K562 (cell line): Measurements from ENCODE around the gene WDR20. TPM values are rescaled to one million over a fixed set of nuclear protein-coding genes. Genes with fewer than 3 reads are reported as not detected.
A peak's percentile ranks its signal among the peaks of the same experiment; 100 is the strongest.

Experiments
- CBX1 ChIP-seq: sonication (generic); IDR thresholded peaks from 2 replicates; pipeline ENCODE4 v1.6.1; 2016; ENCODE audit warnings: antibody characterized with exemption, low read depth, mild to moderate bottlenecking
- CTBP1 ChIP-seq: fragments of 450-650 bp; IDR thresholded peaks from 2 replicates; pipeline ENCODE4 v1.6.1; 2016; ENCODE audit warnings: borderline replicate concordance
- EZH2 ChIP-seq: IDR thresholded peaks from 2 replicates; pipeline ENCODE4 v1.6.1; 2012; ENCODE audit warnings: low read depth, mild to moderate bottlenecking, inconsistent platforms, low read length, borderline replicate concordance
- ILK ChIP-seq: fragments of 450-650 bp; IDR thresholded peaks from 2 replicates; pipeline ENCODE4 v1.6.1; 2016; ENCODE audit warnings: missing genetic modification characterization, low read depth, mild to moderate bottlenecking, missing compliant biosample characterization, moderate library complexity, borderline replicate concordance
- MCM3 ChIP-seq: fragments of 450-650 bp; IDR thresholded peaks from 2 replicates; pipeline ENCODE4 v1.6.1; 2016
- NFE2L1 ChIP-seq: fragments of 450-650 bp; IDR thresholded peaks from 2 replicates; pipeline ENCODE4 v1.6.1; 2016; ENCODE audit warnings: missing genetic modification characterization, low read depth, mild to moderate bottlenecking, missing compliant biosample characterization, moderate library complexity, borderline replicate concordance
- NR2C1 ChIP-seq, 2 experiments: fragments of 450-650 bp; IDR thresholded peaks; 2 replicates each; pipeline ENCODE4 v1.6.1; 2017; ENCODE audit warnings: mild to moderate bottlenecking in 2 of 2, antibody characterized with exemption in 1 of 2, inconsistent platforms in 1 of 2, missing compliant biosample characterization in 1 of 2, missing genetic modification characterization in 1 of 2
- POU5F1 ChIP-seq: fragments of 150-350 bp; IDR thresholded peaks from 2 replicates; pipeline ENCODE4 v1.6.1; 2014; ENCODE audit warnings: borderline replicate concordance, low read length, low read depth, mild to moderate bottlenecking; ENCODE audit not compliant: partially characterized antibody
- RBM34 ChIP-seq: fragments of 200-400 bp; formaldehyde crosslinking; IDR thresholded peaks from 2 replicates; pipeline ENCODE4 v1.6.1; 2018; ENCODE audit warnings: low read length, borderline replicate concordance; ENCODE audit not compliant: insufficient read depth
- SMAD4 ChIP-seq: fragments of 250-450 bp; sonication (Bioruptor Pico); conservative IDR thresholded peaks from 2 replicates; pipeline ENCODE4 v1.8.0; 2021; ENCODE audit warnings: inconsistent platforms, mild to moderate bottlenecking, moderate library complexity
- STAG1 ChIP-seq: sonication (generic); formaldehyde crosslinking; IDR thresholded peaks from 2 replicates; pipeline ENCODE4 v1.5.0; 2020; ENCODE audit warnings: missing genetic modification reagents, borderline replicate concordance
- ZEB2 ChIP-seq: fragments of 450-650 bp; IDR thresholded peaks from 2 replicates; pipeline ENCODE4 v1.6.1; 2016
- ZFP91 ChIP-seq: sonication (generic); formaldehyde crosslinking; IDR thresholded peaks from 2 replicates; pipeline ENCODE4 v1.8.0; 2022; ENCODE audit warnings: mild to moderate bottlenecking, missing genetic modification reagents
- ZNF699 ChIP-seq: fragments of 250-450 bp; sonication (Bioruptor Pico); IDR thresholded peaks from 2 replicates; pipeline ENCODE4 v1.8.0; 2021; ENCODE audit warnings: mild to moderate bottlenecking, moderate library complexity; ENCODE audit not compliant: insufficient replicate concordance
- polyA plus RNA-seq, 8 experiments: library from polyadenylated mRNA; depleted of rRNA in 4 of 8; stranded (reverse) in 5 of 8; unstranded in 3 of 8; fragments of >200 nt; fragmentation: Nextera tagmentation in 2 of 8; fragmentation: Illumina TruSeq in 1 of 8; extraction: Ambion mirVana in 2 of 8; extraction: Trizol in 1 of 8; gene quantifications; 2 replicates each; pipeline versions ENCODE4 v1.2.1 to v1.2.3, GENCODE V29; 2011 to 2014; ENCODE audit warnings: inconsistent platforms in 1 of 8, missing spikeins in 1 of 8
- total RNA-seq, 7 experiments: library from RNA; depleted of rRNA in 6 of 7; stranded (reverse); fragments of >200 nt in 6 of 7; fragmentation: Illumina TruSeq in 2 of 7; extraction: Trizol in 2 of 7; gene quantifications; 2 replicates each; pipeline versions ENCODE4 v1.2.1 to v1.2.3, GENCODE V29; 2011 to 2021; ENCODE audit warnings: low replicate concordance in 1 of 7
- TF ChIP-seq, protein P1 (sequence below): IDR thresholded peaks from 2 replicates; pipeline ENCODE4 v1.6.1; 2014; ENCODE audit warnings: antibody characterized with exemption
- TF ChIP-seq, protein P2 (sequence below): sonication (generic); formaldehyde crosslinking; IDR thresholded peaks from 2 replicates; pipeline ENCODE4 v1.8.1; 2022; ENCODE audit warnings: missing genetic modification reagents
- TF ChIP-seq, protein P3 (sequence below): fragments of 250-450 bp; sonication (Bioruptor Pico); IDR thresholded peaks from 2 replicates; pipeline ENCODE4 v1.5.0; 2020; ENCODE audit warnings: mild to moderate bottlenecking, borderline replicate concordance
- TF ChIP-seq, protein P4 (sequence below): fragments of 450-650 bp; formaldehyde crosslinking; IDR thresholded peaks from 2 replicates; pipeline ENCODE4 v1.4.0; 2020; ENCODE audit warnings: mild to moderate bottlenecking, moderate library complexity
- TF ChIP-seq, protein P5 (sequence below): fragments of 450-650 bp; formaldehyde crosslinking; IDR thresholded peaks from 2 replicates; pipeline ENCODE4 v1.4.0; 2022; ENCODE audit warnings: mild to moderate bottlenecking, moderate library complexity

WDR20 gene
- total and polyA plus RNA-seq, 9 of the 15 experiments (the other 6 are each of a cell fraction or from before 2014, with no cell fraction given): 7.0 to 15.3 (median 11.8) TPM

GRCh38 chr14:102248121-102248520 lies 108.4 kb downstream of the WDR20 start (continued):
- TF ChIP-seq, protein P1, sequence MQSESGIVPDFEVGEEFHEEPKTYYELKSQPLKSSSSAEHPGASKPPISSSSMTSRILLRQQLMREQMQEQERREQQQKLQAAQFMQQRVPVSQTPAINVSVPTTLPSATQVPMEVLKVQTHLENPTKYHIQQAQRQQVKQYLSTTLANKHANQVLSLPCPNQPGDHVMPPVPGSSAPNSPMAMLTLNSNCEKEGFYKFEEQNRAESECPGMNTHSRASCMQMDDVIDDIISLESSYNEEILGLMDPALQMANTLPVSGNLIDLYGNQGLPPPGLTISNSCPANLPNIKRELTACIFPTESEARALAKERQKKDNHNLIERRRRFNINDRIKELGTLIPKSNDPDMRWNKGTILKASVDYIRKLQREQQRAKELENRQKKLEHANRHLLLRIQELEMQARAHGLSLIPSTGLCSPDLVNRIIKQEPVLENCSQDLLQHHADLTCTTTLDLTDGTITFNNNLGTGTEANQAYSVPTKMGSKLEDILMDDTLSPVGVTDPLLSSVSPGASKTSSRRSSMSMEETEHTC: no peak
- TF ChIP-seq, protein P2, sequence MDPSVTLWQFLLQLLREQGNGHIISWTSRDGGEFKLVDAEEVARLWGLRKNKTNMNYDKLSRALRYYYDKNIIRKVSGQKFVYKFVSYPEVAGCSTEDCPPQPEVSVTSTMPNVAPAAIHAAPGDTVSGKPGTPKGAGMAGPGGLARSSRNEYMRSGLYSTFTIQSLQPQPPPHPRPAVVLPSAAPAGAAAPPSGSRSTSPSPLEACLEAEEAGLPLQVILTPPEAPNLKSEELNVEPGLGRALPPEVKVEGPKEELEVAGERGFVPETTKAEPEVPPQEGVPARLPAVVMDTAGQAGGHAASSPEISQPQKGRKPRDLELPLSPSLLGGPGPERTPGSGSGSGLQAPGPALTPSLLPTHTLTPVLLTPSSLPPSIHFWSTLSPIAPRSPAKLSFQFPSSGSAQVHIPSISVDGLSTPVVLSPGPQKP (CRISPR knock-in tag): no peak
- no peak for TF ChIP-seq ILK
- no peak for TF ChIP-seq ZFP91 (CRISPR knock-in tag)
- no peak for TF ChIP-seq NFE2L1 (tag)
- no peak for TF ChIP-seq POU5F1
- TF ChIP-seq MCM3: no peak
- TF ChIP-seq RBM34: no peak
- no peak for TF ChIP-seq ZNF699 (CRISPR knock-in tag)
- no peak for TF ChIP-seq SMAD4 (CRISPR knock-in tag)
- TF ChIP-seq, protein P3, sequence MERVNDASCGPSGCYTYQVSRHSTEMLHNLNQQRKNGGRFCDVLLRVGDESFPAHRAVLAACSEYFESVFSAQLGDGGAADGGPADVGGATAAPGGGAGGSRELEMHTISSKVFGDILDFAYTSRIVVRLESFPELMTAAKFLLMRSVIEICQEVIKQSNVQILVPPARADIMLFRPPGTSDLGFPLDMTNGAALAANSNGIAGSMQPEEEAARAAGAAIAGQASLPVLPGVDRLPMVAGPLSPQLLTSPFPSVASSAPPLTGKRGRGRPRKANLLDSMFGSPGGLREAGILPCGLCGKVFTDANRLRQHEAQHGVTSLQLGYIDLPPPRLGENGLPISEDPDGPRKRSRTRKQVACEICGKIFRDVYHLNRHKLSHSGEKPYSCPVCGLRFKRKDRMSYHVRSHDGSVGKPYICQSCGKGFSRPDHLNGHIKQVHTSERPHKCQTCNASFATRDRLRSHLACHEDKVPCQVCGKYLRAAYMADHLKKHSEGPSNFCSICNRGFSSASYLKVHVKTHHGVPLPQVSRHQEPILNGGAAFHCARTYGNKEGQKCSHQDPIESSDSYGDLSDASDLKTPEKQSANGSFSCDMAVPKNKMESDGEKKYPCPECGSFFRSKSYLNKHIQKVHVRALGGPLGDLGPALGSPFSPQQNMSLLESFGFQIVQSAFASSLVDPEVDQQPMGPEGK (CRISPR knock-in tag): no peak
- TF ChIP-seq, protein P4, sequence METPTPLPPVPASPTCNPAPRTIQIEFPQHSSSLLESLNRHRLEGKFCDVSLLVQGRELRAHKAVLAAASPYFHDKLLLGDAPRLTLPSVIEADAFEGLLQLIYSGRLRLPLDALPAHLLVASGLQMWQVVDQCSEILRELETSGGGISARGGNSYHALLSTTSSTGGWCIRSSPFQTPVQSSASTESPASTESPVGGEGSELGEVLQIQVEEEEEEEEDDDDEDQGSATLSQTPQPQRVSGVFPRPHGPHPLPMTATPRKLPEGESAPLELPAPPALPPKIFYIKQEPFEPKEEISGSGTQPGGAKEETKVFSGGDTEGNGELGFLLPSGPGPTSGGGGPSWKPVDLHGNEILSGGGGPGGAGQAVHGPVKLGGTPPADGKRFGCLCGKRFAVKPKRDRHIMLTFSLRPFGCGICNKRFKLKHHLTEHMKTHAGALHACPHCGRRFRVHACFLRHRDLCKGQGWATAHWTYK (CRISPR knock-in tag): no peak
- peak; percentile 71 for TF ChIP-seq ZEB2
- peak; percentile 21; the same call in 1 of the 2 replicates for TF ChIP-seq CTBP1
- TF ChIP-seq NR2C1 (IDR thresholded peaks at IDR 0.05): no peak
- no peak for TF ChIP-seq NR2C1 (tag; IDR thresholded peaks at IDR 0.05)
- TF ChIP-seq STAG1: no peak
- TF ChIP-seq, protein P5, sequence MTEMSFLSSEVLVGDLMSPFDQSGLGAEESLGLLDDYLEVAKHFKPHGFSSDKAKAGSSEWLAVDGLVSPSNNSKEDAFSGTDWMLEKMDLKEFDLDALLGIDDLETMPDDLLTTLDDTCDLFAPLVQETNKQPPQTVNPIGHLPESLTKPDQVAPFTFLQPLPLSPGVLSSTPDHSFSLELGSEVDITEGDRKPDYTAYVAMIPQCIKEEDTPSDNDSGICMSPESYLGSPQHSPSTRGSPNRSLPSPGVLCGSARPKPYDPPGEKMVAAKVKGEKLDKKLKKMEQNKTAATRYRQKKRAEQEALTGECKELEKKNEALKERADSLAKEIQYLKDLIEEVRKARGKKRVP (CRISPR knock-in tag): no peak
- no peak for TF ChIP-seq EZH2
- no peak for TF ChIP-seq CBX1
